ENCODE data around the gene C1orf159. TPM values are rescaled to one million over a fixed set of nuclear protein-coding genes. Genes with fewer than 3 reads are reported as not detected.
"Not testable (repeated sequence)": the region's sequence is repeated elsewhere in the genome, so short reads cannot be mapped to it uniquely, and the experiment has no call there.

The C1orf159 gene
- total and polyA plus RNA-seq, 10 of the 15 experiments (the other 5 are each of a cell fraction or from before 2014, with no cell fraction given): 0.11 to 23.4 (median 8.0) TPM

DNA sequence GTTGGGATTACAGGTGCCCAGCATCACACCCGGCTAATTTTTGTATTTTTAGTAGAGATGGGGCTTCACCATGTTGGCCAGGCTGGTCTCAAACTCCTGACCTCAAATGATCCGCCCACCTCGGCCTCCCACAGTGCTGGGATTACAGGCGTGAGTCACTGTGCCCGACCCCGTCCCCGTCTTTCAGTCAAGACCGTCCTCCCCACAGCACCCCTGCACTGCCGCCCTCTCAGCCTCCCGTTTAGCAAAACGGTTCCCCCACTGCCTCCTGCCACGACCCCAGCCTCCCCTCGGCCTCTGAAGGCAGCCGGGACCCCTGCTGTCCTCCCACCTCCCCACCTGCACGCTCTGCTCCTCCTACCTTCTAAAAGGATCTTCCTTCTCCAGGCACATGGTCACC lies 26.5 kb upstream of the C1orf159 start:
- H3K79me2 ChIP-seq (ENCODE audit: control insufficient read depth, insufficient read depth, low read length); H3K27ac ChIP-seq (ENCODE audit: control insufficient read depth, insufficient read depth); H3K27me3 ChIP-seq (replicated peaks in 1 of 2; ENCODE audit: control insufficient read depth in 2 of 2, insufficient read depth in 2 of 2, low read length in 1 of 2); BruUV-seq (replicated peaks); H3K9ac ChIP-seq (ENCODE audit: control insufficient read depth, insufficient read depth, low read length); H3K4me3 ChIP-seq; H2AFZ ChIP-seq (ENCODE audit: control insufficient read depth, low read depth, low read length); ATAC-seq; H3K9me3 ChIP-seq (replicated peaks; ENCODE audit: control insufficient read depth, insufficient read depth, low read length); H3K4me2 ChIP-seq (ENCODE audit: control insufficient read depth, insufficient read depth); RAD21 ChIA-PET (ENCODE audit: unreplicated experiment); SMC1A ChIA-PET (ENCODE audit: uncharacterized antibody, unreplicated experiment); intact Hi-C loops (cut with micrococcal nuclease; ENCODE audit: unreplicated experiment); DNase-seq (ENCODE audit: low read depth, low spot score); CTCF ChIA-PET; FAIRE-seq; in situ Hi-C loops (cut with MboI); H4K20me1 ChIP-seq (ENCODE audit: control insufficient read depth, insufficient read depth); H3K36me3 ChIP-seq (ENCODE audit: control insufficient read depth in 2 of 2, insufficient read depth in 2 of 2, low read length in 1 of 2); POLR2A ChIA-PET: not testable (repeated sequence)
- 2% methylated on average over 12 of the region's 15 CpGs for WGBS (ENCODE audit: insufficient coverage, insufficient replicate concordance, low lambda C conversion rate, missing lambda C conversion rate)
- peaks cover 12% of the 10 kb centered on the region for H3K4me1 ChIP-seq (ENCODE audit: control insufficient read depth, insufficient read depth, low read length)

- Histone ChIP-seq H3K4me1 (ENCODE audit: control insufficient read depth, insufficient read depth, low read length) (peaks cover 12% of the 10 kb centered on the region), H3K27me3 (replicated peaks in 1 of 2; ENCODE audit: control insufficient read depth in 2 of 2, insufficient read depth in 2 of 2, low read length in 1 of 2) (no peaks in the 10 kb centered on the region), H3K9ac (ENCODE audit: control insufficient read depth, insufficient read depth, low read length) (no peak overlapping the region), H4K20me1 (ENCODE audit: control insufficient read depth, insufficient read depth) (no peaks in the 10 kb centered on the region), H3K27ac (ENCODE audit: control insufficient read depth, insufficient read depth) (no peak overlapping the region), H3K4me2 (ENCODE audit: control insufficient read depth, insufficient read depth) (no peak overlapping the region), H3K4me3 (no peak overlapping the region), H3K36me3 (ENCODE audit: control insufficient read depth in 2 of 2, insufficient read depth in 2 of 2, low read length in 1 of 2) (no peaks in the 10 kb centered on the region), H2AFZ (ENCODE audit: control insufficient read depth, low read depth, low read length) (no peak overlapping the region), H3K9me3 (replicated peaks; ENCODE audit: control insufficient read depth, insufficient read depth, low read length) (no peaks in the 10 kb centered on the region), H3K79me2 (ENCODE audit: control insufficient read depth, insufficient read depth, low read length) (no peaks in the 10 kb centered on the region)
- ChIA-PET CTCF (no interaction called here), RAD21 (ENCODE audit: unreplicated experiment) (no interaction called here), POLR2A (no interaction called here), SMC1A (ENCODE audit: uncharacterized antibody, unreplicated experiment) (no interaction called here)
- no peak for DNase-seq (ENCODE audit: low read depth, low spot score)
- 30% methylated on average over 13 of the region's 15 CpGs for WGBS (ENCODE audit: insufficient coverage, insufficient replicate concordance, low lambda C conversion rate, missing lambda C conversion rate)
- in situ Hi-C loops (cut with MboI) (no loop called here), intact Hi-C loops (cut with micrococcal nuclease; ENCODE audit: unreplicated experiment) (no loop called here)
- TF ChIP-seq, protein P1, sequence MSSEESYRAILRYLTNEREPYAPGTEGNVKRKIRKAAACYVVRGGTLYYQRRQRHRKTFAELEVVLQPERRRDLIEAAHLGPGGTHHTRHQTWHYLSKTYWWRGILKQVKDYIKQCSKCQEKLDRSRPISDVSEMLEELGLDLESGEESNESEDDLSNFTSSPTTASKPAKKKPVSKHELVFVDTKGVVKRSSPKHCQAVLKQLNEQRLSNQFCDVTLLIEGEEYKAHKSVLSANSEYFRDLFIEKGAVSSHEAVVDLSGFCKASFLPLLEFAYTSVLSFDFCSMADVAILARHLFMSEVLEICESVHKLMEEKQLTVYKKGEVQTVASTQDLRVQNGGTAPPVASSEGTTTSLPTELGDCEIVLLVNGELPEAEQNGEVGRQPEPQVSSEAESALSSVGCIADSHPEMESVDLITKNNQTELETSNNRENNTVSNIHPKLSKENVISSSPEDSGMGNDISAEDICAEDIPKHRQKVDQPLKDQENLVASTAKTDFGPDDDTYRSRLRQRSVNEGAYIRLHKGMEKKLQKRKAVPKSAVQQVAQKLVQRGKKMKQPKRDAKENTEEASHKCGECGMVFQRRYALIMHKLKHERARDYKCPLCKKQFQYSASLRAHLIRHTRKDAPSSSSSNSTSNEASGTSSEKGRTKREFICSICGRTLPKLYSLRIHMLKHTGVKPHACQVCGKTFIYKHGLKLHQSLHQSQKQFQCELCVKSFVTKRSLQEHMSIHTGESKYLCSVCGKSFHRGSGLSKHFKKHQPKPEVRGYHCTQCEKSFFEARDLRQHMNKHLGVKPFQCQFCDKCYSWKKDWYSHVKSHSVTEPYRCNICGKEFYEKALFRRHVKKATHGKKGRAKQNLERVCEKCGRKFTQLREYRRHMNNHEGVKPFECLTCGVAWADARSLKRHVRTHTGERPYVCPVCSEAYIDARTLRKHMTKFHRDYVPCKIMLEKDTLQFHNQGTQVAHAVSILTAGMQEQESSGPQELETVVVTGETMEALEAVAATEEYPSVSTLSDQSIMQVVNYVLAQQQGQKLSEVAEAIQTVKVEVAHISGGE (CRISPR knock-in tag; IDR thresholded peaks at IDR 0.05): no peak
- ATAC-seq: no peak
- FAIRE-seq: no peak
- no TSS peak for BruUV-seq (replicated peaks)
These were observed 26.0 kb upstream of the C1orf159 start for GRCh38 chr1:1141911-1142250.

All from GM12878 (cell line).